Measurements from ENCODE around the gene WDR81.

The WDR81 gene

DNA sequence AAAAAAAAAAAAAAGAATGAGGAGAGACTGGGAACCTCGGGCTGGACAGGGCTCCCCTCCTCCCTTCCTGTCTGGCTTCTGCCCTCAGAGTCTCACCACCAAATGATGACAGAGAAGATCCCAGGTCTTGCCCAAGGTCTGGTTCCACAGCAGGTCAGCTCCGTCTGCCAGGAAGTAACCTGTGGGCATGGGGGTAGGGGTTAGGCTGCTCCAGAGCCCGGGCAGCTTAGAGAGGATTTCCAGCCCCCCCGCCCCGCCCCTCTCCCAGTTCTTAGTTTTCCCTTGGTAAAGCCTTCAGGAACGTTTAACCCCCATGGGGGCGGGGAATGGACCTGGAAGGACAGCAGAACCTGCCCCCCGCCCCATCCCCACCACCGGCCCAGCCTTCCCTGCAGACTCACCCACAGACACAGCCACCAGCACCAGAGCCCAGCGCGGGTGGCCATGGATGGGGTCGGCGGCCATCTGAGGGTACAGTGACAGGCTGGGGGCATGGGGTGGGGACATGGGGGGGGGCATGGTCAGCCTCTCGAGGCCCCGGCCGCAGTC lies 15.0 kb upstream of the WDR81 start:
- ATAC-seq (no peak), DNase-seq (no peak)
- Mint-ChIP-seq H3K4me3 (peak overlapping the region; percentile 17), H3K27me3 (peaks cover 39% of the 10 kb centered on the region), H3K4me1 (peaks cover 16% of the 10 kb centered on the region), H3K9me3 (no peaks in the 10 kb centered on the region), H3K36me3 (ENCODE audit: low read depth) (no peaks in the 10 kb centered on the region), H3K27ac (no peak overlapping the region)

DNA sequence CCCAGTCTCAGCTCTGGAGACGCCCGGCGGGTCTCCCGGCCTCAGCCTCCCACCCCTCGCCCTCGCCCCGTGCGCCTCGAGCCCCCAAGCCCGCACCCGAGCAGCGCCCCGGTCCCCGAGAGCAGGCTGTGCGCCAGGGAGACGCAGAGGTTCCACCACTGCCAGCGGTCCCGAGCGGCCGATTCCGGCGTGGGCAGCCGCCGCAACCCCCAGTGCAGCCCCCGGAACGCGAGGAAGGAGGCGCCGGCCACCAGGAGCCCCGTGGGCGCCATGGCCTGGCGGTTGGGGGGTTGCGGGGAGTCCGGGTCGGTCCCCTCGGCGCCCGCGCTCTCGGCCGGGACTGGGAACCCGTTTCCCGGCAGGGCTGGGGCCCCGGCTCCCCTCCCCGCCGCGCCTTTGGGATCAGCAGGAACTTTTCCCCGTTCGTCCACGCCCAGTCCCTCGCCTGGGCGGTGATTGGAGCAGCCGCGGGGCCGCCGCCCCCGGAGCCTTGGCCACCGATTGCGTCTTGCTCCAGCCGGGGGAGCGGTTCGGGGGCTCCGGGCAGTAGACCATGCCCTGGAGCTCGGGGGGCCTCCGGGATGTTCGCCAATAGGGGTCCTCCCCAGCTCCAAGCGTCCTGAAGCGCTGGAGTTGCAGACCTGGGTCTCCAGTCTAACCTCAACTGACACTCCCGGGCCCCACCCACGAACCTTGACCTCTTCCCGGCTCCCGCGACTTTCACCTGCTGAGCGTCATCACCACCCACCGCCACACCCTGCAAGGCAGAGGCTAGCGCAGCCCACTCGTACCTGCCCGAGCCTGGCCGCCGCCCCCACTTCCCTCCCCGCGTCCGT lies 14.3 kb upstream of the WDR81 start, which contains the start of gene TLCD2:
Gene TLCD2 (minus strand): TSS at position 407 of the 836 bp plus-strand sequence. CDS start 135 bp downstream, at position 272.
- Mint-ChIP-seq H3K4me1 (peaks cover 20% of the 10 kb centered on the region), H3K9me3 (no peaks in the 10 kb centered on the region), H3K27ac (no peak within 1 kb of the TSS), H3K27me3 (peaks cover 37% of the 10 kb centered on the region), H3K36me3 (ENCODE audit: low read depth) (no peaks in the 10 kb centered on the region), H3K4me3 (peak within 1 kb of the TSS; percentile 26)
- DNase-seq (no peak), ATAC-seq (no peak)

GRCh38 chr17:1710807-1711553 lies 13.5 kb upstream of the WDR81 start:
- H3K4me1 Mint-ChIP-seq: peaks cover 20% of the 10 kb centered on the region
- peaks cover 32% of the 10 kb centered on the region for H3K27me3 Mint-ChIP-seq
- no peaks in the 10 kb centered on the region for H3K9me3 Mint-ChIP-seq
- H3K4me3 Mint-ChIP-seq: peak overlapping the region; percentile 26
- H3K27ac Mint-ChIP-seq: no peak overlapping the region
- H3K36me3 Mint-ChIP-seq (ENCODE audit: low read depth): no peaks in the 10 kb centered on the region
- ATAC-seq: no peak
- DNase-seq: no peak

DNA sequence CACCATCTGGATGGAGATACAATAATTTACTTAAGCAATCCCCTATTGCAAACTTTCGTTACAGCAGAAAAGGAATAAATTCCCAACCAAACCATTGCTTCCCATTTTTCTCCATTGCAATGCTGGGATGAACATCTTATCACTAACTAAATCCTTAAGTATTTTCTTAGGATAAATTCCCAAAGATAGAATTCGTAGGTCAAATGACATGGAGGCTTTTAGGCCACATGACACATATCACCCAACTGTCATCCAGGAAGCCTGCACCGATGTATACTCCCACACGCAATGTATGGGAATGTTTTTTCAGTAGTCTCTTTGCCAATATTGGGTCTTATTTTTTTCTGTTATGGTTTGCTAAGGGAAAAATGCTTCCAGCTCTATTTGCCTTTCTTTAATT lies 12.7 kb upstream of the WDR81 start:
- no peak for ATAC-seq
- H3K27me3 Mint-ChIP-seq: peaks cover 30% of the 10 kb centered on the region
- no peaks in the 10 kb centered on the region for H3K9me3 Mint-ChIP-seq
- no peak overlapping the region for H3K27ac Mint-ChIP-seq
- H3K4me1 Mint-ChIP-seq: peaks cover 20% of the 10 kb centered on the region
- DNase-seq: no peak
- H3K36me3 Mint-ChIP-seq (ENCODE audit: low read depth): no peaks in the 10 kb centered on the region
- no peak overlapping the region for H3K4me3 Mint-ChIP-seq

GRCh38 chr17:1712271-1712670 lies 12.2 kb upstream of the WDR81 start:
- no peaks in the 10 kb centered on the region for H3K36me3 Mint-ChIP-seq (ENCODE audit: low read depth)
- no peak overlapping the region for H3K27ac Mint-ChIP-seq
- DNase-seq (no peak), ATAC-seq (no peak)
- peaks cover 27% of the 10 kb centered on the region for H3K27me3 Mint-ChIP-seq
- H3K4me3 Mint-ChIP-seq: no peak overlapping the region
- H3K4me1 Mint-ChIP-seq: peaks cover 25% of the 10 kb centered on the region
- H3K9me3 Mint-ChIP-seq: no peaks in the 10 kb centered on the region

- Mint-ChIP-seq H3K36me3 (ENCODE audit: low read depth) (no peaks in the 10 kb centered on the region), H3K9me3 (no peaks in the 10 kb centered on the region), H3K27ac (no peak overlapping the region), H3K4me3 (no peak overlapping the region), H3K27me3 (peaks cover 21% of the 10 kb centered on the region), H3K4me1 (peaks cover 35% of the 10 kb centered on the region)
- DNase-seq: no peak
- ATAC-seq: no peak
Observed at GRCh38 chr17:1713160-1713877, 11.2 kb upstream of the WDR81 start.

GRCh38 chr17:1713878-1714426 lies 10.6 kb upstream of the WDR81 start:
- H3K36me3 Mint-ChIP-seq (ENCODE audit: low read depth): no peaks in the 10 kb centered on the region
- DNase-seq: no peak
- H3K27me3 Mint-ChIP-seq: peaks cover 19% of the 10 kb centered on the region
- H3K4me3 Mint-ChIP-seq: no peak overlapping the region
- H3K4me1 Mint-ChIP-seq: peaks cover 36% of the 10 kb centered on the region
- no peaks in the 10 kb centered on the region for H3K9me3 Mint-ChIP-seq
- ATAC-seq: no peak
- no peak overlapping the region for H3K27ac Mint-ChIP-seq

- peak overlapping the region; percentile 61 for H3K4me3 Mint-ChIP-seq
- DNase-seq (no peak), ATAC-seq (no peak)
- no peaks in the 10 kb centered on the region for H3K9me3 Mint-ChIP-seq
- H3K27ac Mint-ChIP-seq: no peak overlapping the region
- H3K36me3 Mint-ChIP-seq (ENCODE audit: low read depth): no peaks in the 10 kb centered on the region
- peaks cover 17% of the 10 kb centered on the region for H3K27me3 Mint-ChIP-seq
- H3K4me1 Mint-ChIP-seq: peaks cover 33% of the 10 kb centered on the region
Observed at GRCh38 chr17:1714427-1714979, 10.0 kb upstream of the WDR81 start.

GRCh38 chr17:1714980-1715802 lies 9.3 kb upstream of the WDR81 start:
- ATAC-seq (no peak), DNase-seq (peak; percentile 57)
- H3K4me3 Mint-ChIP-seq: peak overlapping the region; percentile 61
- peaks cover 17% of the 10 kb centered on the region for H3K27me3 Mint-ChIP-seq
- H3K27ac Mint-ChIP-seq: no peak overlapping the region
- no peaks in the 10 kb centered on the region for H3K9me3 Mint-ChIP-seq
- H3K4me1 Mint-ChIP-seq: peaks cover 33% of the 10 kb centered on the region
- H3K36me3 Mint-ChIP-seq (ENCODE audit: low read depth): no peaks in the 10 kb centered on the region

- Mint-ChIP-seq H3K4me1 (peaks cover 30% of the 10 kb centered on the region), H3K27me3 (peaks cover 14% of the 10 kb centered on the region), H3K4me3 (peak overlapping the region; percentile 90), H3K9me3 (no peaks in the 10 kb centered on the region), H3K36me3 (ENCODE audit: low read depth) (no peaks in the 10 kb centered on the region), H3K27ac (no peak overlapping the region)
- ATAC-seq (no peak), DNase-seq (no peak)
Observed at GRCh38 chr17:1715803-1716075, 8.8 kb upstream of the WDR81 start.

GRCh38 chr17:1716076-1716911 lies 8.2 kb upstream of the WDR81 start:
- DNase-seq (peak; percentile 100), ATAC-seq (peak; percentile 90)
- Mint-ChIP-seq H3K27me3 (peaks cover 10% of the 10 kb centered on the region), H3K36me3 (ENCODE audit: low read depth) (no peaks in the 10 kb centered on the region), H3K9me3 (no peaks in the 10 kb centered on the region), H3K4me1 (peaks cover 27% of the 10 kb centered on the region), H3K27ac (peak overlapping the region; percentile 97), H3K4me3 (peak overlapping the region; percentile 90)

- Mint-ChIP-seq H3K9me3 (no peaks in the 10 kb centered on the region), H3K27ac (peak overlapping the region; percentile 97), H3K36me3 (ENCODE audit: low read depth) (no peaks in the 10 kb centered on the region), H3K27me3 (peaks cover 9% of the 10 kb centered on the region), H3K4me3 (peak overlapping the region; percentile 90), H3K4me1 (peaks cover 27% of the 10 kb centered on the region)
- DNase-seq (peak; percentile 85), ATAC-seq (peak; percentile 69)
Observed at GRCh38 chr17:1716912-1717695, 7.4 kb upstream of the WDR81 start.

All from activated naive CD8-positive, alpha-beta T cell treated with anti-CD3 and anti-CD28 coated beads, Interleukin-2, amount 50 U/mL, for 24 hours (primary cell).